Esophagus squamous epithelium (tissue), 5 donors: Measurements from ENCODE around the gene KCNQ1. TPM values are rescaled to one million over a fixed set of nuclear protein-coding genes. Genes with fewer than 3 reads are reported as not detected.

Source experiments
- DNase-seq: peaks from one replicate; lab custom pipeline; 2025; lab: John Stamatoyannopoulos, UW
- H3K27ac ChIP-seq, 4 donors: fragments of 200-600 bp; sonication (generic); one replicate each; pipeline ENCODE4 v1.5.1; 2016 to 2019; ENCODE audit warnings: mild to moderate bottlenecking in 1 of 4
- H3K27me3 ChIP-seq, 4 donors: fragments of 200-600 bp; sonication (generic); 1 replicate in 3 of 4; 2 replicates in 1 of 4; pipeline versions ENCODE4 v1.5.1 to v1.6.0; 2017 to 2021; ENCODE audit warnings: antibody characterized with exemption in 1 of 4
- H3K36me3 ChIP-seq, 3 donors: fragments of 200-600 bp; sonication (generic); one replicate each; pipeline ENCODE4 v1.5.1; 2016 to 2019
- H3K4me1 ChIP-seq, 3 donors: fragments of 200-600 bp; sonication (generic); one replicate each; pipeline ENCODE4 v1.5.1; 2017 to 2019
- H3K4me3 ChIP-seq, 4 donors: fragments of 200-600 bp; sonication (generic); 1 replicate in 3 of 4; 2 replicates in 1 of 4; pipeline ENCODE4 v1.5.1; 2016 to 2019; ENCODE audit warnings: mild to moderate bottlenecking in 2 of 4, moderate library complexity in 1 of 4
- H3K9me3 ChIP-seq, 3 donors: fragments of 200-600 bp; sonication (generic); one replicate each; pipeline ENCODE4 v1.5.1; 2016 to 2019
- POLR2A ChIP-seq, 4 donors: fragments of 450-650 bp; IDR thresholded peaks; one replicate each; pipeline ENCODE4 v1.6.1; 2017; ENCODE audit warnings: antibody characterized with exemption in 4 of 4, mild to moderate bottlenecking in 4 of 4, moderate library complexity in 3 of 4
- WGBS, 2 donors: methylation state at CpG; one replicate each; pipeline ENCODE4 v1.1.5; 2018; 5-methylcytosine and 5-hydroxymethylcytosine counted together
- intact Hi-C: fragments of 100-400 bp; cut with DNase I; formaldehyde crosslinking; loops from one replicate; pipeline ENCODE4 v1.15.0; 2022
- total RNA-seq, 4 donors: library from RNA; depleted of rRNA; stranded (reverse); fragments of >200 nt; gene quantifications; one replicate each; pipeline ENCODE4 v1.1.0, GENCODE V29; 2016
- TF ChIP-seq, protein P1 (sequence below), 6 experiments: fragments of 450-650 bp in 4 of 6; fragments of 200-600 bp in 2 of 6; sonication (generic) in 2 of 6; IDR thresholded peaks; one replicate each; pipeline ENCODE4 v1.5.1; 2016 to 2019; ENCODE audit warnings: antibody characterized with exemption in 6 of 6, mild to moderate bottlenecking in 4 of 6, moderate library complexity in 4 of 6
- donor health status: DM: yes; HTN: yes; CAD: no.

The KCNQ1 gene
- total RNA-seq, 4 donors from 2014 or later, result 0.61 to 3.1 (median 0.72) TPM

DNA sequence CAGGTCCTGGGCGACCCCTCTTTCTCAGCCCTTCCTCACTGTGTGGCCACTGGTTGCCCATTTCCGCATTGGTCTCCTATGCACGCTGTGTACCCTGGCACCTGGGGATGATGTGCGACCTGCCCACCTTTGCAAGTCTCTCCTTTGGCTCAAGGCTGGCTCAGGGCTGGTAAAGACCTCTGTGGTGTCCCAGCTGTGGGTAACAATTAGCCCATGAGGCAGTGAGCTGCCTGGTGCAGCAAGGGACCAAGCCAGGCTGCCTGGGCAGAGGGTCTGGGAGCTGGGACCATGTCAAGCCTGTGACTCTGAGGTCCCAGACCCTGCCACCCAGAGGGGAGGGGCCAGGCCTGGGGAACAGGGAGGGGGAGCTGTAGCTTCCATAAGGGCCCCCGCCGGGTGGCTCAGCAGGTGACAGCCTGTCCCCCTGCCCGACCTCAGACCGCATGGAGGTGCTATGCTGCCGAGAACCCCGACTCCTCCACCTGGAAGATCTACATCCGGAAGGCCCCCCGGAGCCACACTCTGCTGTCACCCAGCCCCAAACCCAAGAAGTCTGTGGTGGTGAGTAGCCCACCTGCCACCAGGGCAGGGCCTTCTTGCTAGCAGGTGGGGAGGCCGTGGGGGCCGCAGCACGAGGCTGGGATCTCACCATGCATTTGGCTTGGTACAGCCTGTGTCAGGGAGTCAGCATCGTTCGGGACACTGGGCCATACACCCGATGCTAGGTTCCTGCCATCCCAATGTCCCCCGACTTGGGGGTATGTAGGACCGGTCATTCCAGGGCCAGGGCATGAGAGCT lies 142.5 kb downstream of the KCNQ1 start:
- WGBS, 2 donors, result 79 to 90% methylated on average over 5 to 12 of the region's 20 CpGs
- Histone ChIP-seq H3K4me3 (no peak overlapping the region), H3K27me3 (no peaks in the 10 kb centered on the region), H3K36me3 (no peaks in the 10 kb centered on the region), H3K9me3 (no peaks in the 10 kb centered on the region), H3K4me1 (no peaks in the 10 kb centered on the region), H3K27ac (no peak overlapping the region)
- DNase-seq, result no peak
- TF ChIP-seq, protein P1, sequence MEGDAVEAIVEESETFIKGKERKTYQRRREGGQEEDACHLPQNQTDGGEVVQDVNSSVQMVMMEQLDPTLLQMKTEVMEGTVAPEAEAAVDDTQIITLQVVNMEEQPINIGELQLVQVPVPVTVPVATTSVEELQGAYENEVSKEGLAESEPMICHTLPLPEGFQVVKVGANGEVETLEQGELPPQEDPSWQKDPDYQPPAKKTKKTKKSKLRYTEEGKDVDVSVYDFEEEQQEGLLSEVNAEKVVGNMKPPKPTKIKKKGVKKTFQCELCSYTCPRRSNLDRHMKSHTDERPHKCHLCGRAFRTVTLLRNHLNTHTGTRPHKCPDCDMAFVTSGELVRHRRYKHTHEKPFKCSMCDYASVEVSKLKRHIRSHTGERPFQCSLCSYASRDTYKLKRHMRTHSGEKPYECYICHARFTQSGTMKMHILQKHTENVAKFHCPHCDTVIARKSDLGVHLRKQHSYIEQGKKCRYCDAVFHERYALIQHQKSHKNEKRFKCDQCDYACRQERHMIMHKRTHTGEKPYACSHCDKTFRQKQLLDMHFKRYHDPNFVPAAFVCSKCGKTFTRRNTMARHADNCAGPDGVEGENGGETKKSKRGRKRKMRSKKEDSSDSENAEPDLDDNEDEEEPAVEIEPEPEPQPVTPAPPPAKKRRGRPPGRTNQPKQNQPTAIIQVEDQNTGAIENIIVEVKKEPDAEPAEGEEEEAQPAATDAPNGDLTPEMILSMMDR (IDR thresholded peaks at IDR 0.05), result no peak
- TF ChIP-seq POLR2A (IDR thresholded peaks at IDR 0.05), result no peak
- intact Hi-C loops, result no loop called here

DNA sequence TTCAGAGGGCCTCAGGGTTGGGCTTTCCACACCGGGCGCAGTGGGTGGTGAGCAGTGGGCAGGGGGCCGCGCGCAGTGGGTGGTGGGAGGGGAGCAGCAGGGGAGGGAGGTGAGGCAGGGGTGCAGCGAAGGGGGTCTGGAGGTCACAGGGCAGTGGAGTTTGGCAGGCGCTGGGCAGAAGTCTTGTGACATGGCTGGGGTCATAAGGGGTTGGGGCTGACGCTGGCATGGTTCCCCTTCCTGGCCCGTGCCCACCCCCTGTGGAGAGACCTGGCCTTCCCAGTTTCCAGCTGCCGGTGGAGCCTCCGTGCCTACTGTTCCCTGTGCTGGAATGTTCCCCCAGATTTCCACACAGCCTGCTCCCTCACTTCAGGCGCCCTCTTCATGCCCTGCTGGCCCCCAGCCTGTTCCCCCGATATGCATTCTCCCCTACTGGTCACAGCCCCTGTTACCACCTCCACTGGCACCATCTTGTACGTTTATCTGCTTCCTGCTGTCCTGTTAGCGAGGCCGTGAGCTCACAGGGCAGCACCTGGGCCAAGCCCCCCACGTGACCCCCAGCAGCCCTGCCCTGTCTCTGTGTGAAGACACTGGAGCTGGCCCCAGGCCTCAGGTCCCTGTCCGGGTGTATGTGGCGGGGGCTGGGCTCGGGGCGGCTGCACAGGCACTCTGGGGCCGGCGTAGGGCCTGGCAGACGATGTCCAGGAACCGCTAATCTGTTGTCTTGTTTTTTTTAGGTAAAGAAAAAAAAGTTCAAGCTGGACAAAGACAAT lies 143.4 kb downstream of the KCNQ1 start:
- Histone ChIP-seq H3K27me3 (no peaks in the 10 kb centered on the region), H3K4me1 (no peaks in the 10 kb centered on the region), H3K9me3 (no peaks in the 10 kb centered on the region), H3K4me3 (no peak overlapping the region), H3K27ac (no peak overlapping the region), H3K36me3 (no peaks in the 10 kb centered on the region)
- no peak for DNase-seq
- 85 to 89% methylated on average over 6 of the region's 25 CpGs for WGBS, 2 donors
- intact Hi-C loops, result no loop called here
- TF ChIP-seq, protein P1 (IDR thresholded peaks at IDR 0.05), result no peak
- TF ChIP-seq POLR2A (IDR thresholded peaks at IDR 0.05), result no peak

DNA sequence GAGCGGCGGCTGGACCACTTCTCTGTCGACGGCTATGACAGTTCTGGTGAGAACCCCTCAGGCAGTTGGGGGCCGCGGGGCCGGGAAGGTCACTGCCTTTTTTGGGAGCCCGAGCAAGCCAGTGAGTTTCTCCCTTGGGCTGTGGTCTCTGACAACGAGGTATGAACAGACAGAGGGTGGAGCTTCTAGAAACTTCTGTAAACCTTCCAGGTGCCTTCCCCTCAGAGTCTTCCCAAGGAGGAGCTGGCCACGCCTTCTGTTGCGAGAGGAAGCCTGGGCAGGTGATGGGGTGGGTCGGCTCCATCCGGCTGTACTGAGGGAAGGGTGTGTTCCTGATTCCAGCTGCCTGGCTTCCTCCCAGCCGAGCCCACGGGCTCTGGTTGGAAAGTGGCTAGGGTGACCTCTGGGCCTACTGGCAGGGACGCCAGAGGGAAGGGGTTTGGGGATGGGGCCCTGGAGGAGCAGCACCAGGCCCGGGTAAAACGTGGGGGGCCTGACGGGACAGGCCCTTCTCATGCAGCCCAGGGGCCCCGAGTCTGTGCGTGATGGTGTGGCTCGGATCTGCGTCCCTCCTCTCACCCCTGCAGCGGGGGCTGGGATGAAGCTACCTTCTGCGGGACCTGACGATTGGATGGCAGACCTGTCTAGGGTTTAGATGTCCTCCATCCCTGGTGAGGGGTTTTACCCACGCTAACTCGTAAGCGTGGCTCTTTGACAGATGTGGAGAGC lies 144.2 kb downstream of the KCNQ1 start:
- intact Hi-C loops, result no loop called here
- 74 to 75% methylated on average over 3 to 8 of the region's 29 CpGs for WGBS, 2 donors
- no peak for DNase-seq
- Histone ChIP-seq H3K27me3 (no peaks in the 10 kb centered on the region), H3K36me3 (no peaks in the 10 kb centered on the region), H3K4me1 (no peaks in the 10 kb centered on the region), H3K9me3 (no peaks in the 10 kb centered on the region), H3K27ac (no peak overlapping the region), H3K4me3 (no peak overlapping the region)
- TF ChIP-seq POLR2A (IDR thresholded peaks at IDR 0.05), result no peak
- TF ChIP-seq, protein P1 (IDR thresholded peaks at IDR 0.05), result no peak

DNA sequence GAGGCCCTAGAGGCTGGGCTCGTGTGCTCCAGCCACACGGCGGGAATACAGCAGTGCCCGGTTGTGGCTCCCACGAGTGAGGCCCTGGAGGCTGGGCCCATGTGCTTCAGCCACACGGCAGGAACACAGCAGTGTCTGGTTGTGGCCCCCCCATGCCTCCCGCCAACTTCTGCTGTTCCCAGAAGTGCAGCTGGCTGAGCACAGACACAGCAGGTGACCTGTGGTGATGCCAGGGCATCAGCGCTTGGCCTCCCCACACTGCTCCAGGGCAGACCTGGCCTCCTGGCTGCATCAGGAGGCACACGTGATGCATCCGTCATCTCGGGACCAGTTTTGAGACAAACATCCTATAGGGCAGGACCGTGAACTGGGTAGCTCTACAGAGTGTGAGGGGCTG lies 144.7 kb downstream of the KCNQ1 start:
- TF ChIP-seq, protein P1 (IDR thresholded peaks at IDR 0.05), result no peak
- no peak for TF ChIP-seq POLR2A (IDR thresholded peaks at IDR 0.05)
- Histone ChIP-seq H3K36me3 (no peaks in the 10 kb centered on the region), H3K4me1 (no peaks in the 10 kb centered on the region), H3K9me3 (no peaks in the 10 kb centered on the region), H3K27ac (no peak overlapping the region), H3K4me3 (no peak overlapping the region), H3K27me3 (no peaks in the 10 kb centered on the region)
- DNase-seq, result no peak
- intact Hi-C loops, result no loop called here
- 90% methylated on average over 2 to 4 of the region's 12 CpGs for WGBS, 2 donors
